SW480 (cell line): ENCODE measurements around the gene TNFAIP6.

Experiments used
- DNase-seq: peaks from one replicate; pipeline ENCODE4 v3.0.0-alpha.2; 2016; ENCODE audit warnings: low spot score

The TNFAIP6 gene

DNA sequence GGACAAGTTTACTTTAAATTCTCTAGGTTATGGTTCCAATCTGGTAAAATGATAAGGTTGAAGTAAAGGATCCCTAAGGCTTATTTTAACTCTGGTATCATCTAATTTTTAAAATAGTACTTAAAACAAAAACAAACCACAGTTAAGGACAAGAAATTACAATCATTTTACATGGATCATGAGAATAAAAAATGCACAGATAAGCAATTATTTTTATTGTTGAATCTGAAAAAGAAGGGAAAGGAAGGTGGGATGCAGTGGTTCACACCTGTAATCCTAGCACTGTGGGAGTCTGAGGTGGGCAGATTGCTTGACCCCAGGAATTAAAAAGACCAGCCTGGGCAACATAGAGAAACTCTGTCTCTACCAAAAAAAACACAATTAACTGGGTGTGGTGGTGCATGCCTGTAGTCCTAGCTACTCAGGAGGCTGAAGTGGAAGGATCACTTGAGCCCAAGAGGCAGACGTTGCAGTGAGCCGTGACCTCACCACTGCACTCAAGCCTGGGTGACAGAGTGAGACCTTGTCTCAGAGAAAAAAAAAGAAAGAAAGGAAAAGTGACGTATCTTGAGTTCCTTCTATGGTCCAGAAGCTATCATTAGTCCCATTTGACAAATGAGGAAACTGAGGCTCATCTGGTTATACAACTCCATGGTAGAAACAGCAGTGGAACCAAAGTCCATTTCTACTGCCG lies 2.5 kb downstream of the TNFAIP6 start:
- no peak for DNase-seq

DNA sequence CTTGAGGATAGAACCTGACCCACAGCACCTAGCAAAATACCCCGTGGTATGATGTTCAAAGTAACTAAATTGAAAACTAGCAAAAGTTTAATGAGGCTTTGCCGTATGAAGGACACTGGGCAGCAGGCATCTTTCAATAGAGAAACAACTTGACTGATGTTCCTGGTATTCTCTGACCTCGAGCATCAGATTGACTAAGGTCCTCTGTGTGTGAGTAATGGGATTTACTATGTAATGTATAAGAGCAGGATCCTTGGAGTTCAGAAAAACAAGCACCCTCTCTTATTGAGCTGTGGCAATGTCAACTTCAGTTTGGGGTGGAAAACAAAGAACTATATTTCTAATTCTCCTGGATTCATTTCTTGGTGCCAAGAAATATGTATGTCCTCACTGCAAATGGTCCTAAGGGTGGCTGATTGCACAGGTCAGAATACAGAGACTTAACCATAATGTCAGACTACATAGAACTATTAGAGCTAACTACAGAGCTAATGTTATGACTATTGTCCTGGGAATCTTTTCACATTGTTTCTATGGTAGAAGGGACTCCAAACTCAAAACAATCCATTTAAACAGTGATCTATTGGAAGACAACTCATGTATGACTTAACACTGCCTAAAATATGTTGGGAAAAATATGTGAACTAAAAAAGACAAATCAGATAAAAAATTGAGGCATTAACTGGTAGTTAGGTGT lies 4.4 kb downstream of the TNFAIP6 start:
- no peak for DNase-seq

DNA sequence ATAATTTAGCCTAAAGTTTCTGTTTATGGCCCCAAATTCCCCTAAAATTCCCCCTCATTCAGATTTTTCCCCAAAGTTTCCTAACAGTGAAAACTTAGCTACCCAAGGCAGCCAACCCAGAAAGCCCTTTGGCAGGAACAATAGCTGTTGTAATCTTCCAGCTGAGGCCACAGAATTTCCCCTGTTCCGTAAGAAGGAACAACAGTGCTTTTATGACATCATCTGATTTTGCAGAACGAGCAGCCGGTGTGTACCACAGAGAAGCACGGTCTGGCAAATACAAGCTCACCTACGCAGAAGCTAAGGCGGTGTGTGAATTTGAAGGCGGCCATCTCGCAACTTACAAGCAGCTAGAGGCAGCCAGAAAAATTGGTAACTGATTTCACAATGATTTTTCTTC lies 6.3 kb downstream of the TNFAIP6 start:
- no peak for DNase-seq

DNA sequence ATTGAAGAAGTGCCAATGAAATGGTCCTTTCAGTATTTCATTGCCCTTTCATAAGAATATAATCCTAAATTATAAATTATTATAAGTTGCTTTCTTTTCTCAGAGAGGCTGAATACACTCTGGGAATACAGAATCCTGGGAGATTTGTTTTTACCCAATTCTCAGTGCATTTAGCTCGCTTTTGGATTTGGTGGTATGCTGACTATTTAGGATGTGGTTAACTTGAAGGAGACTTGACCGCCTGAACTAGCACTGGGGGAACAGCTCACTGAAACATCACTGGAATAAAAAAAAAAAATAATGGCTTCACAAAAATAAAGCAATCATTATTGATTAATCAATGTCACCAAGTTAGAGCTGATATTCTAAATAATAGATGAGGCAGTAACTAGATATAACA lies 10.2 kb downstream of the TNFAIP6 start:
- no peak for DNase-seq

DNA sequence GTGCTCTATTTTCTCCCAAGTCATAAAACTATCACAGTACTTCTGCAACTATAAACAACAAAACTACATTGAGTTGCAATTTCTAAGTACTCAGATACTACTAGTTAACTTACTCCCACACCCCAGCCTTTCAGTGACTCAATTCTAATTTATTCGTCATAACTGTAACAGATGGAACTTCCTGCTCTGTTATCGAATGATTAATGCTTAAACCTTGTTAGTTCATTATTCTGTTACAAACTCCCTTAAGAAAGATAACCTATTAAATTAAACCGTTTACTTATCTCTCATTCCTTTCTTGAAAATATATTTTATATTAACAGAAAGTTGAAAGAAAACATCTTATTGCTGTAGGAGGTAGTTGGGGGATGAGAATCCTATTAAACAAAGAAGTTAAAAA lies 17.0 kb downstream of the TNFAIP6 start:
- no peak for DNase-seq

DNA sequence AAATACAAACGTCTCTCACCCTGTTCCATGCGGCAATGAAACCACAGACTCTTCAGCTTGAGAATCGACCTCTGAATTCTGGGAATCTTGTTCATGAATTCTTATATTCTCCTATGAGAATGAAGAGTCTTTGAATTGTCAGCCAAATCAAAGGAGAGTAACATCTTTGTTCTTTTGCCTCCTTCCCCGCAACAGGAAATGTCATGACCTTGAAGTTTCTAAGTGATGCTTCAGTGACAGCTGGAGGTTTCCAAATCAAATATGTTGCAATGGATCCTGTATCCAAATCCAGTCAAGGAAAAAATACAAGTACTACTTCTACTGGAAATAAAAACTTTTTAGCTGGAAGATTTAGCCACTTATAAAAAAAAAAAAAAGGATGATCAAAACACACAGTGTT lies 21.8 kb downstream of the TNFAIP6 start:
- no peak for DNase-seq

DNA sequence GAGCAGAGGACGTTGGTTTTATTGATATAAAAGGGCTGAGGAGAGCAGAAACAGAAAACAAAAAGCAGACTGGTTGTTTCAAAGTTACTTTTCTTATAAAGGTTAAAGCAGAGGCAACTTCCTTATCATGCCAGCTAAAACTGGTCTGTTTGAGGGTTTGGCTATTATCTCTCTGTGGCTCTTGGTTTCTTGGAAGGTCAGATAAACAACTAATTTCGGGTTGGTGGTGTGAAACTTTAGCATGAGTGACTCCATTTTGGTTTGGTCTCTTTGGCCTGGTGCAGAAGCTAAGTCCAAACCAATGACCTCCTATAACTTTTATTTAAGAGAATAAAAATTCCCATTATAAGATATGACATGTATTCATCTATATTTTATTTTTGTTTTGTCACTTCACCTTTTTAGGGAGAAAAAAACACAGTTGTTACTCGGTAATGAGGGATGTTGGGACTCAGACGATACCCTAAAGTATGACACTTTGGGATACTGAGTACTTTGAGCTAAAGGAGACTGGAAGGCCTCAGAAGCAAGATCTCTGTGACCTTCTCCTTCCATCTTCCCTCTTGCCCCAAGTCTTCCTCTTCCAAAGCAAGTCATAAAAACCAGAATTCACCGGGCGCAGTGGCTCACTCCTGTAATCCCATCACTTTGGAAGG lies 23.3 kb downstream of the TNFAIP6 start:
- DNase-seq: no peak

DNA sequence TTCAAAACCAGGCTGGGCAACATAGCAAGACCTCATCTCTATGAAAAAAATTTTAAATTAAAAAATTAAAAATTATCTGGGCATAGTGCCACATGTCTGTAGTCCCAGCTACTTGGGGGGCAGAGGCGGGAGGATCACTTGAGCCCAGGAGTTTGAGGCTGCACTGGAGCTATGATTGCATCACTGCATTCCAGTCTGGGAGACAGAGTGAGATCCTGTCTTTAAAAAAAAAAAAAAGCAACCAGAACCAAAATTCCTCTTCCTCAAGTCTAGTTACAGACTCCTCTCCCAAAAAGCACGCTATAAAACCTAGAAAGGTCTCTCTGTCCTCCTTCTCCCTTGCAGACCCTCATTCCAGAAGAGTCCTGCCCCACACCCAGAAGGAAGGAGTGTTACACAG lies 23.9 kb downstream of the TNFAIP6 start:
- DNase-seq: no peak

DNA sequence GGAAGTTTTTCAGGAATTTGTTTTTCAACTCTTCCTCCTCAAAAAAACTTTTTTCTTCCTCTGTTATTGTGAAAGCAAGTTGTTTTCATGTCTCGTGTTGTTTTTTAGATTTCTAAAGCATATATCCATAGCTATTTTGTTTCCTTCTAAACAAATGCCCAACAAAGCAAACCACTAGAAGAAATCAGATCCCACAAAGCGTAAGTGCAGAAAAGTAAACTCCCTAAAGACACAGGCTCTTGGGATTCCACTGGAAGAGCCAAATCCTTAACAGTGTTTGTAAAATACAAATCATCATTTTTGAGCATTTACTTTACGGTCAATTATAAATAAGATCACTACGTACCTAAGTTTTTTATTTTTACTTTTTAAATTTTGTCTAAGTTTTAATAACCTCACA lies 30.6 kb downstream of the TNFAIP6 start:
- DNase-seq: no peak

DNA sequence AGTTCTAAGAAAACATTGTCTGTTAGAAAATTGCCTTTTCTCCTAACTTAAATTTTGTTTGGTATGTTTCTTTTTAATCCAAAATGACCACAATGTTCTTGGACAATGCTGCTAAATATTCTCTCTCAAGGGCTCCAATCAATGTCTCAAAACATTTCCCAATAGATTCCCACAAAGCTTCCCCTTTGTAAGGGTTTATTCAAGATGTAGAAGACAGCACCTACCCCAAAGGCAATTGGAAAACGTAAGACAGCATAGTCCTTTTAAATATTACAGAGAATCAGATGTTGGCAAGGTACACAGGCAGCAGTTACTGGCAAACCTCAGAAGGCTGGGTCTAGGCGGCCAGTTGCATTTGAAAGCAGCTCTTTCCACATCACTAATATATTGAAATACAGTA lies 34.0 kb downstream of the TNFAIP6 start:
- DNase-seq: no peak

DNA sequence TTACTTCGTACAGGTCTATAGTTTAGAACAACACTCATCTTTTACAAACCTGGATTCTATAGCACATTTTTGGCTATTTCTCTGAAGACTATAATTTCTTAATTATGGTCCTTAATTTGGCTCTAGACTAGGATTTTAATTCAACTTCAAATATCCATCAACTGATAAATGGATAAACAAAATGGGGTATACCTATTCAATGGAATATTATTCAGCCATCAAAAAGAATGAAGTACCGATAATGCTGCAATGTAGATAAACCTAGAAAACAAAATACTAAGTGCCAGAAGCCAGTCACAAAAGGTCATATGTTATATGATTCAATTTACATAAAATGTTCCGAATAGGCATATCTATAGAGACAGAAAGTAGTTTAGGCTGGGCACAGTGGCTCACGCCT lies 37.1 kb downstream of the TNFAIP6 start:
- DNase-seq: no peak

DNA sequence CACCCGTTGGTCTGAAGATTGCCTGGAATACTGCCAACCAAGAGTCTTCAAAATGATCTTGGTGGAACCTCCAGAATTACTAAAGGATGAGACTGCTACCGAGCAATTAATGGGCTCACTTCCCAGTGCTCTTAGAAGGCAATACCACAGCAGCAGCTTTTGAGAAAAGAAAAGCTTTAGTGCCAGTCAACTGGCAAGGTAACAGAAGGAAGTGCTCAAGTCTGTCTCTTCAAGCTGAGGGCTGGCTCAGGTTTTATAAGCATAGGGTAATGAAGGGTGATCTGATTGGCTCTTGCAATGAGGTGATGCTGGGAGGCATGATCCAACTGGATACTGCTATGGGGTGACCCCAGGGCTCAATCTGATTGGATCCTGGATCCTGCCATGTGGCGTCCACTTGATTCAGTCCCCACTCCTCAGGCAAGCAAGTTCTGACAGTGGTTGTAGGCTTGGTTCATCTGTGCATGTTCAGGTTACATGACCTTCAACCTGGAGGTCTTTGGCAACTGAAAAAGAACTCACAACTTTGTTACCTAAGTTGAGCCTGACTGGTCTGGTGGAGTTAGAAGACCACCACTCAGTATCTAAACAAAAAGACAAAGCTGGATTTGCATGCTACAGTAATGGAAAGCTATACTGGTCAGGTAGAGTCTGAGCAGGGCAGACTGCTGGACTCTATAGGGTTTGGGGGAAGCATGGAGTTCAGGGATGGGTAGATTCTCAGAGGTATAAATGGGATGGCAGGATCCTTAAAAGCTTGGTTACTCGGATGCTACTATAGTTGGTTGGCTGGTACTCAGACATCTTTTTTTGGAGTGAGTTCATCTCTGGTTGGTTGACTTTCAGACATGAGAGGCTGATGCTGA lies 38.4 kb downstream of the TNFAIP6 start:
- DNase-seq: no peak

DNA sequence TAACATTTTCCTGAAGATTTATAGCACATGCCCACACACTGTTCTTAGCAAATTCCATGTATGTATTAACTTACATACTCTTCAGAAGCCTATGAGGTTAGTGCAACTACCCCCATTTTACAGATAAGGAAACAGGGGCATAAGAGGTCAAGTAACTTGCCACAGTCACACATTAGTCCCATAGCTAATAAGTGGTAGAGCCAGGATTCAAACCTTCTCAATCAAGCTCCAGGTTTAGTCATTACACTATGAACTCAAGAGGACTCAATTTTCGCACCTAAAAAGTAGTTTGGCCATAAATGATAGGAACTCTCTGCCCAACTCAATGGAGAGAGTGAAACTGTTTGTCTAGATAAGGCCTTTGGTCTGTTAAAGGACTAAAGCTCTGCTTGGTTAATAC lies 42.6 kb downstream of the TNFAIP6 start:
- no peak for DNase-seq

DNA sequence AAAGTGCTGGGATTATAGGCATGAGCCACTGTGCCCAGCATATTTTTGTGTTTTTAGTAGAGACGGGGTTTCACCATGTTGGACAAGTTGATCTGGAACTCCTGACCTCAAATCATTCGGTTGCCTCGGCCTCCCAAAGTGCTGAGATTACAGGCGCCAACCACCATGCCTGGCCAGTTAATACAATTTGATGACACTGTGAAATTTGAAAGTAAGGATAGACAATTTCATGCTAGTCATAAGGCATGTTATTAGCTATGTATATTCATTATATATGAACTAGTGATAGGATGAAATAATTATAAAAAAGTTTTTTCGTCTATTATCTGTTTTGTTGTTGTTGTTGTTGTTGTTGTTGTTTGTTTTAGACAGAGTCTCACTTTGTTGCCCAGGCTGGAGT lies 43.8 kb downstream of the TNFAIP6 start:
- DNase-seq: no peak

DNA sequence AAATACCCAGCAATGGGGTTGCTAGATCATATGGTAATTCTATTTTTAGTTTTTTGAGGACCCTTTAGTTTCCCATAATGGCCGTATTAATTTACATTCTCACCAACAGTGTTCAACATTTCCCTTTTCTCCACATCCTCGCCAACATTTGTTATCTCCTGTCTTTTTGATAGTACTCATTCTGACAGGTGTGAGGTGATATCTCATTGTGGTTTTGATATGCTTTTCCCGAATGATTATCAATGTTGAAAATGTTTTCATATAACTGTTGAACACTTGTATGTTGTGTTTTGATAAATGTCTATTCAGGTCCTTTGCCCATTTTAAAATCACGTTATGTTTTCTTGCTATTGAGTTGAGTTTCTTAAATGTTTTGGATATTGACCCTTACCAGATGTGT lies 46.5 kb downstream of the TNFAIP6 start:
- no peak for DNase-seq

DNA sequence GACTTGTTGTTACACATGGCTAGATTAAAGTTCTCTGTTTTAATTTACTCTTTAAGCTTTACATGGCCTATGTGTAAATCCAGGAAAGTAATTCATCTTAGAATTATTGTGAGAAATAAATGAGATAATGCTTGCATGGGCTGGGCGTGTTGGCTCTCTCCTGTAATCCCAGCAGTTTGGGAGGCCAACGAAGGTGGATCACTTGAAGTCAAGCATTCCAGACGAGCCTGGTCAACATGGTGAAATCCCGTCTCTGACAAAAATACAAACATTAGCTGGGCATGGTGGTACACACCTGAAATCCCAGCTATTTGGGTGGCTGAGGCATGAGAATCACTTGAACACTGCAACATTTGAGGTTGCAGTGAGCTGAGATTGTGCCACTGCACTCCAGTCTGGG lies 48.0 kb downstream of the TNFAIP6 start:
- DNase-seq: no peak

DNA sequence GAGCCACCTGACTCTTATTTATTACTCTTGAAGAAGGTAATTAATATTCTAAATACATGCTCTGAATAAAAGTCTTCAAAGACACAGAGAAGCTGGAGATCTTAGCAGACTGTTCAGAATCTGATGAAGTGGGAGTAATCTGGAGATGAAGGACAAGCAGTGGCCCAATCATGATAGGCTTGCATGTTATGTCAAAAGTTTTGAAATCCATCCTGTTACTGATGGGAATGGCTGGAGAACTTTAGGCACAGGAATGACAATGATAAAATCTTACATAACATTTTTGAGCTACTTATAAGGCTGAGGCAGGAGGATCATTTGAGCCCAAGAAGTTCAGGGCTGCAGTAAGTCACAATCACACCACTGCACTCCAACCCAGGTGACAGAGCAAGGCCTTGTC lies 49.9 kb downstream of the TNFAIP6 start:
- no peak for DNase-seq

DNA sequence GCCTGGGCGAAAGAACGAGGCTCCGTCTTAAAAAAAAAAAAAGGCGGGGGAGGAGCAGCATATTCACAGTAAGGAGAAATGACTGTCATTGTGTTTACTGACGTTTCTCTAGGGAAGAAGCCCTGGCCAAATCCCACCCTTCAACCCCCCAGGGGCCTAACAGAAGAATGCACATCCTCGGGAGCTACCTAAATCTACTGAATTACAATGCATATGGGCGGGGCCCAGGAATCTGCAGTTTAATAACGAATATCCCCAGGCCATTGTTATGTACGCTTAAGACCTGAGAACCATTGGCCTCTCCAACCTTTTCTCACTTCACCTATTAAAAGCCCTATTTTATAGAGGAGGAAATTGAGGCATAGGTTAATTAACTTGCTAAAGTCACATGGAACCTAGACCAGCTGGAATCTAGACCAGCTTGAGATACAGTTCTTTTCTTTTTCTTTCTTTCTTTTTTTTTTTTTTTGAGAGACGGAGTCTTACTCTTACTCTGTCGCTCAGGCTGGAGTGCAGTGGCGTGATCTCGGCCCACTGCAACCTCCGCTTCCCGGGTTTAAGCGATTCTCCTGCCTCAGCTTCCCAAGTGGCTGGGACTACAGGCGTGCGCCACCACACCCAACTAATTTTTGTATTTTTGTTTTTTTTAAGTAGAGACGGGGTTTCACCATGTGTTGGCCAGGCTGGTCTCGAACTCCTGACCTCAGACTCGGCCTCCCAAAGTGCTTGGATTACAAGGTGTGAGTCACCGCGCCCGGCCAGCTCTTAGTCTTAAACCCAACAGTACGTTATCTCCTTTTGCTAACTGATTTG lies 51.6 kb downstream of the TNFAIP6 start:
- no peak for DNase-seq

DNA sequence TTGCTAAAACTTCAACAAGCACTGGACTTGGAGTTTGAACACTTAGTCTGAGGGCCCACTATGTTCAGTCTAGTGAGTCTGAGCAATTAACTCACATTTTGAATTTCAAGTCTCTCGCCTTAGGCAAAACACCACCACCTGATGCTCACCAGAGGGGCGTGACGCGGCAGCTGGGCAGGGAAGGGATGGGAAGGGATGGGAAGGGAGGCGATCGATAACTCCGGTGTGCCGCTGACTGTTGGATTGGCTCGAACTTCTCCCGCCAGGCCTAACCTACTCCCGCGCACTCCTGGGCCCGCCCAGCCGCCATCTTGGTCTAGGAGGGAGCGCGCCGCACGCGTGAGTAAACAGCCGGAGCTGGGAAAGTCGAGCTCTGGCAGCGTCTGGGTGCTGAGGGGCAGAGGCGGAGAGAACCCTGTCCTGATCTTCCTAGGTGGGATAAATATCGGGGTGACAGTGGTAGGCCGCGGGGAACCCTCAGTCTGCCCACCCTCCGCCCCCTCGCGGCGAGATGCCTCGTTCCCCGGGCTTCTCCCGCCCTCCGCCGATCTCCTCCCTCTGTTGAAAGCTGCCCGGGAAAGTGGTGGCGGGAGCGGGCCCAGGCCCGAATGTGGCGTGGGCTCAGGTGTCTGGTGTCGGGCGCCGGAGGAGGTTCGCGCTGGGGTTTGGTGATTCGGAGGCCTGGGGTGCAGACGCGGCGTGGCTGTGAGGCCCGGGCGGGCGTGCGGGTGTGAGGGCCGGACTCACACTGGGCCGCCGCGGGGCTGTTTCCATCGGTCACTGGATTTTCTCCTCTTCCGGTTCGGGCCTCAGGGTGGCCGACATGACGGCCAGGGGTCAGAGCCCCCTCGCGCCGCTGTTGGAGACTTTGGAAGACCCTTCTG lies 52.5 kb downstream of the TNFAIP6 start, which contains the start of gene RIF1:
Gene RIF1 (plus strand): TSS at position 302 of the 884 bp plus-strand sequence. CDS start 522 bp downstream, at position 824.
- DNase-seq: peak; percentile 95

DNA sequence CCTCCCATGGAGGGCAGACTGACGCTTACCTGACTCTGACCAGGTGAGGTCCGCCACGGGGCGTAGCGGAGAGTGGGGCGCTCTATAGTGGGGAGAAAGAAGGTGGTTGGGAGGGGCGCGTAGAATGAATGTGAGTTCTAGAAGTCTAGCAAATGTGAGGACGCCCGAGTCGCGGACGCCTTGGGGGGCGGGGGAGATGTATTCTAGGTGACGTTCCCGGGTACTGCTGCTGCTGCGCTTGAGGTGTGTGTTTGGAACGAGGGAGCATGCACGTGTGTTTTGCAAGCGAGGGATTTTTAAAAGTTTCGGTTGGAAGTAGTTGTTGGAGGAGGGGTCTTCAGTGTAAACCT lies 53.1 kb downstream of the TNFAIP6 start:
- DNase-seq: peak; percentile 48

DNA sequence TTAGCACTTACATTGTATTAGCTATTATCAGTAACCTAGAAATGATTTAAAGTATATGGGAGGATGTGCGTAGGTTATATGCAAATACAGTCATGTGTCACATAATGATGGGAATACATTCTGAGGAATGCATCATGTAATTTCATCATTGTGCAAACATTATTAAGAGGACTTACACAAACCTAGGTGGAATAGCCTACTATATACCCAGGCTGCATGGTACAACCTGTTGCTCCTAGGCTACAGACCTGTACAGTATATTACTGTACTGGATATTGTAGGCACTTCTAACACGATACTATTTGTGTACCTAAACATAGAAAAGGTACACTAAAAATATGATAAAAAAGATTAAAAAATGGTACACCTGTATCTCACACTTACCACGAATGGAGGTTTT lies 60.3 kb downstream of the TNFAIP6 start:
- no peak for DNase-seq
